Prostate gland (tissue), 2 donors: ENCODE results near the gene USP37. TPM values are rescaled to one million over a fixed set of nuclear protein-coding genes. Genes with fewer than 3 reads are reported as not detected.

Experiments used
- DNase-seq: peaks from one replicate; pipeline ENCODE4 v3.0.0-alpha.2; 2019; ENCODE audit warnings: low spot score
- H3K27ac ChIP-seq, 2 donors: fragments of 200-600 bp; sonication (generic); 2 replicates each; pipeline ENCODE4 v1.5.1; 2017 to 2019
- H3K27me3 ChIP-seq: fragments of 200-600 bp; sonication (generic); replicated peaks from 2 replicates; pipeline ENCODE4 v1.5.1; 2019; ENCODE audit not compliant: insufficient read depth
- H3K36me3 ChIP-seq, 2 donors: fragments of 200-600 bp; sonication (generic); 1 replicate in 1 of 2; 2 replicates in 1 of 2; pipeline versions ENCODE4 v1.5.1 to v1.8.1; 2017 to 2019
- H3K4me1 ChIP-seq: fragments of 200-600 bp; sonication (generic); replicated peaks from 2 replicates; pipeline ENCODE4 v1.5.1; 2019
- H3K4me3 ChIP-seq, 2 donors: fragments of 200-600 bp; sonication (generic); 2 replicates each; pipeline ENCODE4 v1.5.1; 2017 to 2019
- H3K9me3 ChIP-seq: fragments of 200-600 bp; sonication (generic); 2 replicates; pipeline ENCODE4 v1.5.1; 2017
- CTCF ChIP-seq, 4 experiments: fragments of 200-600 bp in 2 of 4; fragments of 450-650 bp in 2 of 4; sonication (generic) in 2 of 4; IDR thresholded peaks; 1 replicate in 3 of 4; 2 replicates in 1 of 4; pipeline ENCODE4 v1.5.1; 2016 to 2019; ENCODE audit warnings: antibody characterized with exemption in 4 of 4, mild to moderate bottlenecking in 2 of 4, moderate library complexity in 2 of 4
- POLR2A ChIP-seq: fragments of 450-650 bp; IDR thresholded peaks from one replicate; pipeline ENCODE4 v1.6.1; 2016; ENCODE audit warnings: antibody characterized with exemption, mild to moderate bottlenecking
- POLR2AphosphoS5 ChIP-seq: sonication (generic); formaldehyde crosslinking; IDR thresholded peaks from one replicate; pipeline ENCODE4 v1.6.1; 2017; ENCODE audit warnings: antibody characterized with exemption
- WGBS: methylation state at CpG from one replicate; pipeline ENCODE4 v1.1.5; 2018; 5-methylcytosine and 5-hydroxymethylcytosine counted together
- intact Hi-C: fragments of 100-400 bp; cut with DNase I; formaldehyde crosslinking; loops from one replicate; pipeline ENCODE4 v1.14.2; 2022
- total RNA-seq, 2 donors: library from RNA; depleted of rRNA; stranded (reverse); fragments of >200 nt; gene quantifications; one replicate each; pipeline ENCODE4 v1.1.0, GENCODE V29; 2016

The USP37 gene
- total RNA-seq, 2 donors from 2014 or later = 12.3 to 31.9 TPM

GRCh38 chr2:218523651-218524050 lies 44.5 kb downstream of the USP37 start:
- no peaks in the 10 kb centered on the region for H3K27me3 ChIP-seq
- no peaks in the 10 kb centered on the region for H3K4me1 ChIP-seq
- H3K27ac ChIP-seq = no peak overlapping the region
- TF ChIP-seq CTCF (IDR thresholded peaks at IDR 0.05) = no peak
- no peak for TF ChIP-seq POLR2AphosphoS5
- no peak for TF ChIP-seq POLR2A
- intact Hi-C loops = no loop called here
- WGBS = 97% methylated on average over 1 of the region's 1 CpG
- H3K4me3 ChIP-seq = no peak overlapping the region
- H3K36me3 ChIP-seq = peaks cover 0 to 3% of the 10 kb centered on the region in 2 donors
- H3K9me3 ChIP-seq = no peaks in the 10 kb centered on the region
- no peak for DNase-seq

GRCh38 chr2:218518876-218519275 lies 49.3 kb downstream of the USP37 start:
- TF ChIP-seq POLR2AphosphoS5 (no peak), CTCF (IDR thresholded peaks at IDR 0.05) (no peak), POLR2A (no peak)
- H3K4me3 ChIP-seq = no peak overlapping the region
- DNase-seq = no peak
- H3K27me3 ChIP-seq = no peaks in the 10 kb centered on the region
- no peak overlapping the region for H3K27ac ChIP-seq
- H3K9me3 ChIP-seq = no peaks in the 10 kb centered on the region
- intact Hi-C loops = no loop called here
- no peaks in the 10 kb centered on the region for H3K36me3 ChIP-seq
- 96% methylated on average over 1 of the region's 1 CpG for WGBS
- no peaks in the 10 kb centered on the region for H3K4me1 ChIP-seq

- no peak for TF ChIP-seq POLR2AphosphoS5
- TF ChIP-seq POLR2A = no peak
- no peak for TF ChIP-seq CTCF (IDR thresholded peaks at IDR 0.05)
- H3K4me3 ChIP-seq = no peak overlapping the region
- H3K9me3 ChIP-seq = no peaks in the 10 kb centered on the region
- WGBS = 92% methylated on average over 5 of the region's 5 CpGs
- DNase-seq = no peak
- intact Hi-C loops = no loop called here
- H3K27me3 ChIP-seq = no peaks in the 10 kb centered on the region
- no peak overlapping the region for H3K27ac ChIP-seq
- H3K36me3 ChIP-seq = no peaks in the 10 kb centered on the region
- no peaks in the 10 kb centered on the region for H3K4me1 ChIP-seq
Observed at GRCh38 chr2:218517434-218518206, 50.5 kb downstream of the USP37 start.

- WGBS = 100% methylated on average over 1 of the region's 1 CpG
- no peak for TF ChIP-seq POLR2A
- no peak for TF ChIP-seq POLR2AphosphoS5
- TF ChIP-seq CTCF (IDR thresholded peaks at IDR 0.05) = no peak
- Histone ChIP-seq H3K4me3 (no peak overlapping the region), H3K4me1 (no peaks in the 10 kb centered on the region), H3K36me3 (no peaks in the 10 kb centered on the region), H3K27ac (no peak overlapping the region), H3K9me3 (no peaks in the 10 kb centered on the region), H3K27me3 (no peaks in the 10 kb centered on the region)
- intact Hi-C loops = no loop called here
- DNase-seq = no peak
Observed at GRCh38 chr2:218516614-218517013, 51.5 kb downstream of the USP37 start.

- intact Hi-C loops = no loop called here
- Histone ChIP-seq H3K4me3 (no peak overlapping the region), H3K27me3 (no peaks in the 10 kb centered on the region), H3K4me1 (no peaks in the 10 kb centered on the region), H3K27ac (no peak overlapping the region), H3K9me3 (no peaks in the 10 kb centered on the region), H3K36me3 (no peaks in the 10 kb centered on the region)
- no peak for TF ChIP-seq CTCF (IDR thresholded peaks at IDR 0.05)
- TF ChIP-seq POLR2A = no peak
- no peak for TF ChIP-seq POLR2AphosphoS5
- WGBS = 99% methylated on average over 5 of the region's 5 CpGs
- no peak for DNase-seq
Observed at GRCh38 chr2:218513676-218514075, 54.5 kb downstream of the USP37 start.
